ENCODE results near the gene TRIM3.
A peak's percentile ranks its signal among the peaks of the same experiment; 100 is the strongest.

Gene TRIM3

GRCh38 chr11:6476571-6476970, 2.8 kb upstream of the TRIM3 start:
- DNase-seq: no peak

DNA sequence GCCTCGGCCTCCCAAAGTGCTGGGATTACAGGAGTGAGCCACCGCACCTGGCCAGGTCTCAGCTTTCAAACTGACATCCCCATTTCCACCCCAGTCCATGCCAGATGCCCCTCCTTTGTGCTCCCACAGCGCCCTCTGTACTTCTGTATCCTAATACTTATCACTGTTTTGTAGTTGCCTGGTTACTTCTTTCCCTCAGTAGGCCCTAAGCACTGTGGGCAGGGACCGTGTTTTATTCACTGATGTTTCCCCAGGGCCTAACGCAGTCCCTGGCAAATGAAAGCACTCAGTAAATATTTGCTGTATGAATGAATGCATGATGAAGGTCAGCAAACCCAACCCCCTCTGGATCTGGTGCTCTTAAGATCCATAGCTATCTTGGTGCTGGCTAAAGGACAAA, 2.2 kb upstream of the TRIM3 start:
- DNase-seq: no peak

DNA sequence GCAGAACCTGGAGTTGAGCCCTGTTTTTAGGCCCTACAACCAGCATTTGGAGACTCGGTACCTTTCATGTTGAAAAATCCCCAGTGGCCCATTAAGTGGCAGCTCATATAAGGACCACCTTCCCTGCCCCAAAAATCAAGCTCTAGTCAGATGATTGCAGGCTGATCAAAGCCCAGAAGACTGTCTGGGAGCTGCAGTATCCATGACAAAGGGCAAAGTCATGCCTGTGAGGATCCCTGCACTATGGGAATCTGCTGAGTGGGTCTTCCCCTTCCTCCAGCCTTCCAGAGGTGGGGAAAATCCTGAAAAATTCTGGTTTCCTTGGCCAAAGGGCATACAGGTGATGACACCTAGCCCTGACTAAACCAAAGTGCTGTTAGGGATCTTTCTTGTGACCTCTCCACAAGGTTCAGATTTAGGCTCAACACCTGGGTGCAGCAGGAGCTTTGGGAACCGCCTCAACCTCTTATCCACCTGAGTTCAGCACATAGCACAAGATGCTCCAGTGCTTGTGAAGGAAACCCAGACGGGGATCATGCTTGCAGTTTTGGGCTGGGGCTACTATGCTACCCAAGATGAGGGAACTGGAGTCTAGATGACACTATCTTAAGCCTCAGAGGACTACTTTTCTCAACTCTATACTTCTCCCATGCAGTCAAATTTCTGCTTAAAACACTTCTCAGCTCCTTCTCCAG, 1.2 kb upstream of the TRIM3 start:
- no peak for DNase-seq

DNA sequence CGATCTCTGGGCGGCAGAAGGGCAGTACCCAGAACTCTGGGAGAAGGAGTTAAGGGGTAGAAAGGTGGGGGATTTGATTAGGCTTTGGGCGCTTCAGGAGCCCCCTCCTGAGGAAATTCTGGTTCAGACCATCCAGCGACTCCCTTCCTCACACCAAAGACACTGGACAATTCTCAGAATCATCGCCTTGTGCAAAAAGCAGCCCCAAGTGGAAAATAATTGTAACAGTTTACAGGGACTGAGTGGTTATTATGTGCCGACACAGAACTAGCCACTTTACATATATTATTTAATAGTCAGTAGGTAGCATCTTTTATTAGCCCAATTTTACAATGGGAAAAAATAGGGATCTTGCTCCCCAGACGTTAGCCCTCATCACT, 662 bp upstream of the TRIM3 start:
- no peak for DNase-seq

GRCh38 chr11:6472934-6473333, 807 bp downstream of the TRIM3 start:
- no peak for DNase-seq

- no peak for DNase-seq
Observed at GRCh38 chr11:6469599-6469998, 4.1 kb downstream of the TRIM3 start.

GRCh38 chr11:6468712-6469495, 4.8 kb downstream of the TRIM3 start:
- no peak for DNase-seq

- DNase-seq: no peak
Observed at GRCh38 chr11:6459099-6459450, 14.7 kb downstream of the TRIM3 start.

DNA sequence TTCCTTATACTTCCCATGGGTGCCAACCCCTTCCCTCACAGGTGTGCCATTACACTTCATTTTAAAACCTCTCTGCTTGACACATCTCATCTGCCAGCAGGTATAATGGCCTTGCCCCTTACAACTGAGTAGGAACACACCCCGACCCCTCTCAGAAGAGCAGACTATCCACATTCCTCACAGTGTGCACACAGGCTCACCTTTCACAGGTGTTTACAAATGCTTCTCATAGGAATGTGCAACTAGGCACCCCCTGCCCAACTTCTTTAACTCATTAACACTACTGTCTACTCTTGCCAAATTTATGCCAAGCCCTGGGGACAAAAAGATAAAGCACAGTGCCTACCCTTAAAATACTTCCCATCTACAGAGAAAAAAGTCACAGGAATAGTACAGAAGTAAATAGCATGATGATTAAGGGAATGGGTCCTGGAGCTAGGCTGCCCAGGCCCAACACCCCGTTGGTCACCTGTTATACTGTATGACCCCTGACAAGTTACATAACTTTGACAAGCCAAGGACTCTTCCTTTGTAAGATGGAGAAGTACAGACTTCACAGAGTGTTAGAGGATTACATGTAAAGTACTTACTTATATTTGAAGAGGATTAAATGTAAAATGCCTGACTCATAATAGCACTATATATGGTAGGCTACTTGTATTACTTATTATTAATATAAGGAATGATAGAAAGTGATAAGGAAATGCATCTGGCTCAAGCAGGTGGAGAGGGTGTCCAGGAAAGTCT, 15.2 kb downstream of the TRIM3 start:
- DNase-seq: no peak

GRCh38 chr11:6457581-6458320, 16.0 kb downstream of the TRIM3 start:
- DNase-seq: no peak

DNA sequence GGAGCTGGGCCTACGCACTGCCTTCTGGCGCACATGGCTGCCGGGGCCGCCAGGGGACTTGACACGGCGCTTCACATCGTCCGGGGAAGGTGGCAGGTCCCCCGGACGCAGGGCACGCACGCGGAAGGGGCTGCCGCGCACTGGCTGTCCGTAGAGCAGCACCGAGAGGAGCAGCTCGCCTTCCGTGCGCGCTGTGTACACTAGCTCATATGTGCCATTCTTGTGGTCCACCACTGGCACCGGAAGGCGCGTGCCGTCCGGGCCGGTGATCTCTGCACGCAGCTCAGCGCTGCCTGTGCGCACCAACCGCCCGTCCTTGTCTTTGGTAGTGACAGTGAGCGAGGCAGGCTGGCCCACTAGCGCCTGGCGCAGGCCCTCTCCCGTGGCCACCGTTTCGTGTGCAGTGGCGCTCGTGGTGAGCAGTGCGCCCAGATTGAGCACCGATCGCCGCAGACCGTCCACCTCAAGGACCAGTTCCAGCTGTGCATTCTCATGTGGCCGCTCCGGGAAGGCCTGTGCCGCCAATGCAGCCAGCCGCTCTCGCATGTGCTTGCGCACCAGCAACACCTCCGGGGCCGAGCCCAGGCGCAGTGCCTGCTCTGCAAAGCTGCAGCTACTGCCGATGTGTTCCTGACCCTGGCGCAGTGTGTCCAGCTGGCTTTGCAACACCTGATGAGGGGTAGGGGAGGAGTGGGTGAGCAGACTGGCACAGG, 17.2 kb downstream of the TRIM3 start:
- DNase-seq: no peak

DNA sequence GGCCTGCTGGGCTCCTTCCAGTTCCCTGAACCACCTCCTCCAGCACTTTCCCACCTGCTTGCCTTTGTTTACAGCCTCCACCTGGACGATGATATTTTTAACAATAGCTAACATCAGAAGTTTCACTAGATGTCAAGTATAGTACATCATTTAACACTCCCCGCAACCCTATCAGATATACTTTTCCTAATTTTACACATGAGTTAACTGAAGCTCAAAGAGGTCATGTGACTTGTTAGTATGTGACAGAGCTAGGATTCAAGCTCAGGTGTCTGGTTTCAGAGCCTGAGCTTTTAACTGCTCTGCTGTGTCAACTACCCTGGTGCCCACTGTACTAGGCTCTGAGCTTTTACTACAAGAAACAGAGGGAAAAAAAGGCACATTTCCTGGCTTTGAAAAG, 18.7 kb downstream of the TRIM3 start:
- DNase-seq: no peak

GRCh38 chr11:6453152-6453551, 20.6 kb downstream of the TRIM3 start:
- DNase-seq: no peak

DNA sequence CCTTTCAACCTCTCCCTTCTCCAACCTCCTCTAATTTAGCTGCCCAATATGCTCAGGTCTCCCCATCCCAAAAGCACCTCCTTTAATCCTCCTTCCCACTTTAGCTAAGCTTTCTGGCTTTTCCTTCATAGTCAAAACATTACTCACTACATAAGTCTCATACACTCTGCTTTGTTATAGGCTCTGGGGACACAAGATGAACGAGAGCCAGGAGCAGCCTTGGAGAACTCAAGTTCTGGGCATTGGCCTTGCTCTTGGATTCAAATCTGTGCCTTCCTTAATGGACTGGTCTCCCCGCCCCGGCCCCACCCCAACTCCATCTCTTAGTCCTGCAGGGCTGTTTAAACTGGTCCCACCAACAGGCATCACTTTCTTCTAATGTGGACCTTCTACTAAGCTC, 21.5 kb downstream of the TRIM3 start:
- no peak for DNase-seq

DNA sequence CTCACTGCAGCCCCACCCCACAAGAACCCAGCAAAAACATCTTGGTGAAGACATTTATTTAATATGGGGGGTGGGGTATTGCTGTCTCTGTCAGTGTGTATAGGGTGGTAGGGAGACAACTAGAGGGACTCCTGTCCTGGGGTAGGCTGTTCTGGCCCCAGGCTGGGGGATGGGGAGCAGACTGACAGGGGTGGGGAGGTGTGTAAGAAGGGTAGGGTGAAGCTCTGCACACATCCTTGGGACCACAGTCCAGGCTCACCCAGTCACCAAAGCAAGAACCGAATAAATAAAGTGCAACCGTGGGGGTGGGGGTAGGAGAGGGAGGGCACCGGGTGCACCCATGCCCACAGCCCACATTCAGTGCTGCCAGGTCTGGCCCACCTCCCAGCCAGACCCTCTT, 25.2 kb downstream of the TRIM3 start:
- DNase-seq: no peak

- no peak for DNase-seq
Observed at GRCh38 chr11:6443269-6444003, 30.3 kb downstream of the TRIM3 start.

GRCh38 chr11:6442441-6442840, 31.3 kb downstream of the TRIM3 start:
- no peak for DNase-seq

DNA sequence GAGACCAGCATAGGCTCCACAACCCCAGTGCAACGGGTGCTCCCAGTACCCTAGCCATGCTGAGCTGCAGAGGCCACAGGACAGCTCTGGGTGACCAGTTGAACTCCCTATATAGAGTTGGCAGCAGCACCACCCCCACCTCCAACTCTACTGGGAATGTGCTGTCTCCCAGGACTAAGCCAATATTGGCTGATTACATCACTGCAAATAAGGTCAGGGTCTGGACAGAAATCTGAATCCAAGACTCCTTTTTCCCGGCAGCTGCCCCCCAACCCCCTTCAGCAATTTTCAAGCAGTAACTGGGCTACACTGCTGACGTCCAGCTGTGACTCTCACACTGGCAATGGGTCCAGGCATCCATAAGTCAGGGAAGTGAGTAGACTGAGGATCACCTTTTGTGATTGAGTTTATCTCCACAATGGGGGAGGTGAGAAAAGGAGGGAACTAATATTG, 32.8 kb downstream of the TRIM3 start, which contains the start of gene HPX:
Gene HPX (minus strand): TSS at position 82 of the 453 bp plus-strand sequence. CDS start 24 bp downstream, at position 58.
- DNase-seq: no peak

DNA sequence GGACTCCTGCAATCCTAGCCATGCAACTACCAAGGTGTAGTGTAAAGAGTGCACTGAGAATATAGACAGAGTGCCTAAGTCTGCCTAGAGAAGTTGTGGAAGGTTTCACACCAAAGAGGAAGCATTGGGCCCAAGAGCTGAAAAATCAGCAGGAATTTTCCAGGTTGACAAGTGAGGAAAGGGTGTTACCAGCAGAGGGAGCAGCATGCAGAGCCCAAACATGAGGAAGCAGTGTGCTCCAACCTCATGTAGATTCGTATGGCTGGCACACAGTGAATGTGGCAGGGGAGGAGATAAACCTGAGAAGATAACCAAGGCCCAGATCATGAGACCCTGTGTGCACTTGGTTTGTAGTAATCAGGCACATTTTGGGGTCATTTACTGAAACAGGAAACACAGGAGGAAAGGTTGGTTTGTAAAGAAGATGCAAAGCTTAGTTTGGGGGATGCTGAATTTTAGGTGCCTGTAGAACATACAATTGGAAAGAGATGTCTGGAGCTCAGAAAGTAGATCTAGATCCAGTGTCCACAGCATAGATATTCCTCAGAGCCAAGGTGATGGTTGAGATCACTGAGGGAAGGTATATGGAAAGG, 34.7 kb downstream of the TRIM3 start:
- peak; percentile 9 for DNase-seq

DNA sequence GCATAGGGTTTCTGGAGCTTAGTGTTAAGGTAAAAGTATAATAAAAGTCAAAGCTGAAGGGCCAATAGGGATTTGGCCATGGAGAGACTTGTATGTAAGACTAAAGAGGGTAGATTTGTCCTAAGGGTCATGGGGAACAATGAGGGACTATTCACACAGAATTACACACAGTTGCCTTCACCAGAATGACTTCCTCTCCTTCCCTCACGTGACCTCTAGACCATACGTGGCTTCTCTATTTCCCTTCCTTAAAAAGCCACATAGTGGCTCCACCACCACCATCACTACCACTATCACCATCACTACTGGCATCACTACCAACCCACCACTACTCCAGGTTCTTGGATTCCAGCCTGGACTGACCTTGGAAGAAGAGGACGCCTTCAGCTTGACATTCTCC, 35.7 kb downstream of the TRIM3 start:
- DNase-seq: peak; percentile 15

DNA sequence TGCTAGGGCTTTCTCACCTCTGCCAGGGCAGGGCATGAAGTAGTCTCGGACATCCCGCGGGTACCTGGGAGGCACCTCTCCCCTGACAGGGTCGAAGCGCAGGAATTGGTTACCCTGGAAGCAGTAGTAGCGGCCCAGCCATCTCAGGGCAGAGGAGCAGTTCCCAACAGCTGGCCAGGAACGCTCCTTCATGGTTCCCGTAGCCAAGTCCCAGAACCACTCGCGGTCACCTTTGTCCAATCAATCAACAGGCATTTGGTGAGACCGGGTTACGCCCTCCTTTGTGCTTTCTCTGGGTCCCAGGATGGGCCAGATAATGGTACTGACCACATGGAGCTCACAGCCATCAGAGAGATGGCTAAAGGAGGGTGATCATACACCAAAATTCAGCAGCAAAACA, 36.3 kb downstream of the TRIM3 start:
- DNase-seq: no peak

Measured in GF-D8 (cell line).